Measurements from ENCODE around the gene ZPLD1. TPM values are rescaled to one million over a fixed set of nuclear protein-coding genes. Genes with fewer than 3 reads are reported as not detected.

The ZPLD1 gene
- total RNA-seq, 1 experiment from 2014 or later: not detected

- TF ChIP-seq SIN3A (IDR thresholded peaks at IDR 0.05; ENCODE audit: low read depth) (no peak), YY1 (IDR thresholded peaks at IDR 0.05; ENCODE audit: extremely low read depth, insufficient replicate concordance, low read depth, low read length) (no peak), EZH2phosphoT487 (IDR thresholded peaks at IDR 0.05; ENCODE audit: borderline replicate concordance) (no peak), TCF7L2 (IDR thresholded peaks at IDR 0.05; ENCODE audit: borderline replicate concordance, extremely low read depth, insufficient read depth, insufficient read length) (no peak), SRF (IDR thresholded peaks at IDR 0.05; ENCODE audit: low read depth) (no peak), SP1 (IDR thresholded peaks at IDR 0.05; ENCODE audit: low read depth) (no peak), FOSL1 (IDR thresholded peaks at IDR 0.05; ENCODE audit: low read depth) (no peak)
- TF ChIP-seq, protein P1, sequence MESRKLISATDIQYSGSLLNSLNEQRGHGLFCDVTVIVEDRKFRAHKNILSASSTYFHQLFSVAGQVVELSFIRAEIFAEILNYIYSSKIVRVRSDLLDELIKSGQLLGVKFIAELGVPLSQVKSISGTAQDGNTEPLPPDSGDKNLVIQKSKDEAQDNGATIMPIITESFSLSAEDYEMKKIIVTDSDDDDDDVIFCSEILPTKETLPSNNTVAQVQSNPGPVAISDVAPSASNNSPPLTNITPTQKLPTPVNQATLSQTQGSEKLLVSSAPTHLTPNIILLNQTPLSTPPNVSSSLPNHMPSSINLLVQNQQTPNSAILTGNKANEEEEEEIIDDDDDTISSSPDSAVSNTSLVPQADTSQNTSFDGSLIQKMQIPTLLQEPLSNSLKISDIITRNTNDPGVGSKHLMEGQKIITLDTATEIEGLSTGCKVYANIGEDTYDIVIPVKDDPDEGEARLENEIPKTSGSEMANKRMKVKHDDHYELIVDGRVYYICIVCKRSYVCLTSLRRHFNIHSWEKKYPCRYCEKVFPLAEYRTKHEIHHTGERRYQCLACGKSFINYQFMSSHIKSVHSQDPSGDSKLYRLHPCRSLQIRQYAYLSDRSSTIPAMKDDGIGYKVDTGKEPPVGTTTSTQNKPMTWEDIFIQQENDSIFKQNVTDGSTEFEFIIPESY (IDR thresholded peaks at IDR 0.05; ENCODE audit: extremely low read depth, insufficient replicate concordance, low read length): no peak
Observed at GRCh38 chr3:102526865-102527264, 92.0 kb downstream of the ZPLD1 start (continued).

DNA sequence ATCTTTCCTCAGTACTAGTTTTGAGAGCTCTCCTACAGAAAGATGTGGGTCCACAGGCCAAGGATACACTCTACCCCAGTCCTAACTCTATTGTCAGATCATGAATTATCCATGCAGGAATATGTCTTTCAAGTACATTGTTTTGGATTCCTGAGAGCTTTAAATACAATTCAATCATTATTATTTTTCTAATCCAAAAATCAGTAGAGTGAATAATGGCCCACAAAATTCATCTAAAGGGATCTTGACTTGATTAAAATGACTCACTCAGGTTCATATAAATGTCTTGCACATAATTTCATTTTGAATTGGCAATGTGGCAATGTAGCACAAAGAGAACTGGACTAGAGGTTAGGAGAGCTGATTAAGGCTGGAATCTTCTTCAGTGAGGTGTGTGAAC lies 93.9 kb downstream of the ZPLD1 start:
- Histone ChIP-seq H3K9me2 (ENCODE audit: insufficient read depth) (no peaks in the 10 kb centered on the region), H3K4me3 (replicated peaks in 1 of 2; ENCODE audit: low read depth in 1 of 2, low read length in 2 of 2) (no peak overlapping the region), H4K20me1 (ENCODE audit: insufficient read depth) (no peaks in the 10 kb centered on the region), H3K4me2 (ENCODE audit: low read length) (no peak overlapping the region), H3K4me1 (ENCODE audit: control insufficient read depth in 1 of 2, insufficient read depth in 2 of 2, low read length in 2 of 2) (no peaks in the 10 kb centered on the region), H3K36me3 (ENCODE audit: control insufficient read depth in 1 of 2, insufficient read depth in 2 of 2, low read length in 2 of 2) (no peaks in the 10 kb centered on the region), H3K27ac (ENCODE audit: low read depth, low read length) (no peak overlapping the region), H3K79me2 (ENCODE audit: insufficient read depth, low read length) (no peaks in the 10 kb centered on the region), H3K27me3 (ENCODE audit: insufficient read depth, low read length) (no peaks in the 10 kb centered on the region), H3K9me3 (ENCODE audit: control insufficient read depth in 1 of 2, insufficient read depth in 1 of 2, low read depth in 1 of 2, low read length in 2 of 2) (no peaks in the 10 kb centered on the region), H2AFZ (ENCODE audit: low read depth, low read length, poor library complexity, severe bottlenecking) (no peak overlapping the region), H3K9ac (ENCODE audit: low read length) (no peak overlapping the region)
- BruUV-seq (replicated peaks): no TSS peak
- ChIA-PET RAD21 (ENCODE audit: low non-redundant PET in 1 of 2, low total read pairs in 2 of 2, uncharacterized antibody in 2 of 2, unreplicated experiment in 2 of 2) (interaction anchor here (0.7 to 2.8 kb wide), 3 partner anchors 184 to 300 kb away, joined by 4 to 17 read pairs (median 14); no protein-coding TSS in a partner anchor), CTCF (interaction anchor here (1.0 to 6.7 kb wide), 4 partner anchors 73 to 720 kb away, joined by 3 to 67 read pairs (median 34); no protein-coding TSS in a partner anchor), POLR2A (interaction anchor here (2.0 kb wide), 1 partner anchor 299 kb away, joined by 8 read pairs; no protein-coding TSS in a partner anchor)
- no peak for DNase-seq (ENCODE audit: low read depth, low spot score)
- intact Hi-C loops (cut with micrococcal nuclease): loop anchor here (1.0 to 2.0 kb wide), 2 partner anchors 62 to 299 kb away; no protein-coding TSS in a partner anchor
- no peak for TF ChIP-seq CTCF (IDR thresholded peaks at IDR 0.05 in 2 of 3, conservative IDR thresholded peaks at IDR 0.05 in 1 of 3; ENCODE audit: borderline replicate concordance in 1 of 3, insufficient read depth in 1 of 3, low read depth in 2 of 3, low read length in 2 of 3)
- TF ChIP-seq POLR2AphosphoS5 (IDR thresholded peaks at IDR 0.05; ENCODE audit: low read depth, low read length): no peak
- no peak for TF ChIP-seq SP1 (IDR thresholded peaks at IDR 0.05; ENCODE audit: low read depth)
- TF ChIP-seq SRF (IDR thresholded peaks at IDR 0.05; ENCODE audit: low read depth): no peak
- TF ChIP-seq JUND (IDR thresholded peaks at IDR 0.05): no peak
- TF ChIP-seq FOSL1 (IDR thresholded peaks at IDR 0.05; ENCODE audit: low read depth): no peak
- no peak for TF ChIP-seq ZNF274 (IDR thresholded peaks at IDR 0.05; ENCODE audit: low read depth, low read length)
- no peak for TF ChIP-seq CBX3 (IDR thresholded peaks at IDR 0.05; ENCODE audit: low read depth)
- TF ChIP-seq EZH2phosphoT487 (IDR thresholded peaks at IDR 0.05; ENCODE audit: borderline replicate concordance): no peak
- TF ChIP-seq ELF1 (IDR thresholded peaks at IDR 0.05; ENCODE audit: borderline replicate concordance, low read depth): no peak
- no peak for TF ChIP-seq YY1 (IDR thresholded peaks at IDR 0.05; ENCODE audit: extremely low read depth, insufficient replicate concordance, low read depth, low read length)
- TF ChIP-seq, protein P1 (IDR thresholded peaks at IDR 0.05; ENCODE audit: extremely low read depth, insufficient replicate concordance, low read length): no peak
- no peak for TF ChIP-seq EGR1 (IDR thresholded peaks at IDR 0.05; ENCODE audit: low read depth)
- no peak for ATAC-seq

Measured in HCT116 (cell line).